Raji (cell line): ENCODE results near the gene GOLGA2.
A peak's percentile ranks its signal among the peaks of the same experiment; 100 is the strongest.

Experiments
- POLR2A ChIP-seq: IDR thresholded peaks from 2 replicates; pipeline ENCODE4 v1.6.1; 2011; ENCODE audit warnings: low read depth, low read length, control low read depth; ENCODE audit not compliant: insufficient read depth

The GOLGA2 gene

GRCh38 chr9:128276008-128276573 lies 284 bp upstream of the GOLGA2 start, which contains the start of gene SWI5:
Gene SWI5 (plus strand): TSS chr9:128276276.
- peak; percentile 99 for TF ChIP-seq POLR2A

- TF ChIP-seq POLR2A: no peak
Observed at GRCh38 chr9:128274245-128274644, 1.6 kb downstream of the GOLGA2 start.

- no peak for TF ChIP-seq POLR2A
Observed at GRCh38 chr9:128271512-128271911, 4.3 kb downstream of the GOLGA2 start.

- no peak for TF ChIP-seq POLR2A
Observed at GRCh38 chr9:128271112-128271511, 4.7 kb downstream of the GOLGA2 start.

- TF ChIP-seq POLR2A: no peak
Observed at GRCh38 chr9:128266868-128267590, 8.8 kb downstream of the GOLGA2 start.

GRCh38 chr9:128265348-128265847 lies 10.4 kb downstream of the GOLGA2 start:
- TF ChIP-seq POLR2A: no peak

- TF ChIP-seq POLR2A: no peak
Observed at GRCh38 chr9:128262687-128263086, 13.1 kb downstream of the GOLGA2 start.

GRCh38 chr9:128260340-128260739 lies 15.5 kb downstream of the GOLGA2 start:
- TF ChIP-seq POLR2A: no peak

- no peak for TF ChIP-seq POLR2A
Observed at GRCh38 chr9:128259156-128259555, 16.7 kb downstream of the GOLGA2 start.

- no peak for TF ChIP-seq POLR2A
Observed at GRCh38 chr9:128258326-128258725, 17.5 kb downstream of the GOLGA2 start.

GRCh38 chr9:128257907-128258306 lies 17.9 kb downstream of the GOLGA2 start:
- TF ChIP-seq POLR2A: no peak

- TF ChIP-seq POLR2A: no peak
Observed at GRCh38 chr9:128257086-128257825, 18.6 kb downstream of the GOLGA2 start.

GRCh38 chr9:128254855-128255759 lies 20.7 kb downstream of the GOLGA2 start:
- no peak for TF ChIP-seq POLR2A

GRCh38 chr9:128254362-128254761 lies 21.4 kb downstream of the GOLGA2 start:
- no peak for TF ChIP-seq POLR2A

GRCh38 chr9:128253991-128254346 lies 21.8 kb downstream of the GOLGA2 start:
- no peak for TF ChIP-seq POLR2A
